ENCODE data around the gene EPYC.

- no peak for TF ChIP-seq GLI4 (CRISPR knock-in tag; IDR thresholded peaks at IDR 0.05; ENCODE audit: borderline replicate concordance)
- TF ChIP-seq KLF9 (CRISPR knock-in tag; IDR thresholded peaks at IDR 0.05; ENCODE audit: low read depth): no peak
- TF ChIP-seq CREB3 (CRISPR knock-in tag; IDR thresholded peaks at IDR 0.05): no peak
- TF ChIP-seq HMGXB4 (CRISPR knock-in tag; IDR thresholded peaks at IDR 0.05; ENCODE audit: borderline replicate concordance in 1 of 2, low read depth in 1 of 2): no peak
- no peak for TF ChIP-seq ZNF430 (CRISPR knock-in tag; IDR thresholded peaks at IDR 0.05)
- TF ChIP-seq SNRNP70 (IDR thresholded peaks at IDR 0.05; ENCODE audit: low read depth, low read length): no peak
- TF ChIP-seq CTCF (CRISPR knock-in tag; IDR thresholded peaks at IDR 0.05): no peak
- no peak for TF ChIP-seq ZSCAN22 (CRISPR knock-in tag; IDR thresholded peaks at IDR 0.05)
- TF ChIP-seq MTERF4 (CRISPR knock-in tag; IDR thresholded peaks at IDR 0.05): no peak
- TF ChIP-seq ELK4 (CRISPR knock-in tag; IDR thresholded peaks at IDR 0.05; ENCODE audit: borderline replicate concordance): no peak
Observed at GRCh38 chr12:90939382-90939781, 65.4 kb downstream of the EPYC start.
